ENCODE data around the gene CDK9. TPM values are rescaled to one million over a fixed set of nuclear protein-coding genes. Genes with fewer than 3 reads are reported as not detected.
A peak's percentile ranks its signal among the peaks of the same experiment; 100 is the strongest.

Gene CDK9
- total RNA-seq, 1 experiment from 2014 or later: 37.3 TPM

GRCh38 chr9:127762111-127762676, 23.6 kb upstream of the CDK9 start:
- DNase-seq (no peak), ATAC-seq (no peak)
- no peaks in the 10 kb centered on the region for H3F3A ChIP-seq (ENCODE audit: low read length, unreplicated experiment)
- H3K27ac ChIP-seq (ENCODE audit: low read length): no peak overlapping the region
- H2AFZ ChIP-seq (ENCODE audit: low read length): no peak overlapping the region
- H3K4me1 ChIP-seq (ENCODE audit: insufficient read depth, low read length): no peaks in the 10 kb centered on the region
- H3K4me2 ChIP-seq (ENCODE audit: low read length): no peak overlapping the region
- no peaks in the 10 kb centered on the region for H3K79me2 ChIP-seq (ENCODE audit: low read length)
- TF ChIP-seq EZH2phosphoT487 (IDR thresholded peaks at IDR 0.05; ENCODE audit: borderline replicate concordance, low read length): no peak
- TF ChIP-seq CTCF (conservative IDR thresholded peaks at IDR 0.05; ENCODE audit: low read depth, low read length): no peak
- TF ChIP-seq EZH2 (IDR thresholded peaks at IDR 0.05; ENCODE audit: low read length, unreplicated experiment): no peak
- no peaks in the 10 kb centered on the region for H3K36me3 ChIP-seq (ENCODE audit: low read depth, low read length)
- no peaks in the 10 kb centered on the region for H4K20me1 ChIP-seq (ENCODE audit: low read length)
- no peak overlapping the region for H3K4me3 ChIP-seq (ENCODE audit: low read length)
- no peaks in the 10 kb centered on the region for H3K27me3 ChIP-seq (ENCODE audit: low read length)
- H3K9me3 ChIP-seq (ENCODE audit: low read length): no peaks in the 10 kb centered on the region
- no peak overlapping the region for H3K9ac ChIP-seq (ENCODE audit: low read length)
- H3K9me2 ChIP-seq (replicated peaks; ENCODE audit: low read length): no peaks in the 10 kb centered on the region
- no TSS peak for BruUV-seq (replicated peaks)
- POLR2A ChIA-PET (ENCODE audit: unreplicated experiment): no interaction called here
- CTCF ChIA-PET: no interaction called here
- intact Hi-C loops (cut with micrococcal nuclease): no loop called here

GRCh38 chr9:127763918-127764384, 21.9 kb upstream of the CDK9 start:
- no peak for DNase-seq
- ChIA-PET CTCF (interaction anchor here (0.6 kb wide), 1 partner anchor 327 kb away, joined by 3 read pairs; no protein-coding TSS in a partner anchor), POLR2A (ENCODE audit: unreplicated experiment) (no interaction called here)
- intact Hi-C loops (cut with micrococcal nuclease): no loop called here
- no peak for TF ChIP-seq EZH2phosphoT487 (IDR thresholded peaks at IDR 0.05; ENCODE audit: borderline replicate concordance, low read length)
- TF ChIP-seq EZH2 (IDR thresholded peaks at IDR 0.05; ENCODE audit: low read length, unreplicated experiment): no peak
- peak; percentile 27; the same call in 1 of the 2 replicates for TF ChIP-seq CTCF (conservative IDR thresholded peaks at IDR 0.05; ENCODE audit: low read depth, low read length)
- Histone ChIP-seq H3K27ac (ENCODE audit: low read length) (no peak overlapping the region), H3K9ac (ENCODE audit: low read length) (no peak overlapping the region), H3K9me2 (replicated peaks; ENCODE audit: low read length) (no peaks in the 10 kb centered on the region), H4K20me1 (ENCODE audit: low read length) (no peaks in the 10 kb centered on the region), H2AFZ (ENCODE audit: low read length) (no peak overlapping the region), H3K27me3 (ENCODE audit: low read length) (no peaks in the 10 kb centered on the region), H3K4me3 (ENCODE audit: low read length) (no peak overlapping the region), H3K9me3 (ENCODE audit: low read length) (no peaks in the 10 kb centered on the region), H3K36me3 (ENCODE audit: low read depth, low read length) (no peaks in the 10 kb centered on the region), H3K4me2 (ENCODE audit: low read length) (no peak overlapping the region), H3K79me2 (ENCODE audit: low read length) (no peaks in the 10 kb centered on the region), H3F3A (ENCODE audit: low read length, unreplicated experiment) (no peaks in the 10 kb centered on the region), H3K4me1 (ENCODE audit: insufficient read depth, low read length) (no peaks in the 10 kb centered on the region)
- no TSS peak for BruUV-seq (replicated peaks)
- no peak for ATAC-seq

GRCh38 chr9:127765418-127765817, 20.4 kb upstream of the CDK9 start:
- ATAC-seq: no peak
- Histone ChIP-seq H3K27me3 (ENCODE audit: low read length) (no peaks in the 10 kb centered on the region), H3K4me3 (ENCODE audit: low read length) (no peak overlapping the region), H4K20me1 (ENCODE audit: low read length) (no peaks in the 10 kb centered on the region), H3K9me3 (ENCODE audit: low read length) (no peaks in the 10 kb centered on the region), H3K36me3 (ENCODE audit: low read depth, low read length) (no peaks in the 10 kb centered on the region), H3K4me2 (ENCODE audit: low read length) (no peak overlapping the region), H3K27ac (ENCODE audit: low read length) (no peak overlapping the region), H3K4me1 (ENCODE audit: insufficient read depth, low read length) (no peaks in the 10 kb centered on the region), H3K9ac (ENCODE audit: low read length) (no peak overlapping the region), H3K9me2 (replicated peaks; ENCODE audit: low read length) (no peaks in the 10 kb centered on the region), H3F3A (ENCODE audit: low read length, unreplicated experiment) (no peaks in the 10 kb centered on the region), H3K79me2 (ENCODE audit: low read length) (no peaks in the 10 kb centered on the region), H2AFZ (ENCODE audit: low read length) (no peak overlapping the region)
- CTCF ChIA-PET: no interaction called here
- TF ChIP-seq CTCF (conservative IDR thresholded peaks at IDR 0.05; ENCODE audit: low read depth, low read length): no peak
- no peak for TF ChIP-seq EZH2phosphoT487 (IDR thresholded peaks at IDR 0.05; ENCODE audit: borderline replicate concordance, low read length)
- no peak for TF ChIP-seq EZH2 (IDR thresholded peaks at IDR 0.05; ENCODE audit: low read length, unreplicated experiment)
- intact Hi-C loops (cut with micrococcal nuclease): no loop called here
- DNase-seq: no peak
- POLR2A ChIA-PET (ENCODE audit: unreplicated experiment): no interaction called here
- BruUV-seq (replicated peaks): no TSS peak

All from PC-3 (cell line).